Fibroblast of lung (primary cell): Measurements from ENCODE around the gene CRYL1.

ENCODE experiments used
- EZH2 ChIP-seq: IDR thresholded peaks from 2 replicates; pipeline ENCODE4 v1.5.1; 2012; ENCODE audit warnings: low read length, control low read depth, mild to moderate bottlenecking; ENCODE audit errors: missing control alignments
- TF ChIP-seq, protein P1 (sequence below), 2 donors: IDR thresholded peaks in 1 of 2; conservative IDR thresholded peaks in 1 of 2; 1 replicate in 1 of 2; 2 replicates in 1 of 2; pipeline ENCODE4 v1.5.1; 2011 to 2012; ENCODE audit warnings: low read length in 2 of 2, control low read depth in 1 of 2, inconsistent platforms in 1 of 2, low read depth in 1 of 2, mild to moderate bottlenecking in 1 of 2

DNA sequence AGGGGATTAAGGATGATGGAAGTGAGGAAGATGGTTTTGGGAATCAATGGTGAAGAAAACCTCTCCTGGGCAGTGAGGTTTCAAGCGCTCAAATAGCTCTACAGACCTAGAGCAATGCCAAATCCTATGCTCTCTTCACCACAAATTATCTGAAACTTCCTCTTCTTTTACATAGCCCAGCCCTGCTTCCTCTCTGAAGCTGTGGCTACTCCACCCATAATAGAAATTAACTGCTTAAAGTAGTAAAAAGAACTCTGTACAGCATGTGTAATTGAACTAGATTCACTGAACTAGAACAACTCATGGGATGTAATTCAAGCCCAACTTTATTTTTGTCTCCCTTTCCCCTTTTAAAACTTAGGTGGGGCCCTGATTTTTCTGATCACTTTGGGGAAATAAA lies 20.9 kb upstream of the CRYL1 start:
- TF ChIP-seq, protein P1, sequence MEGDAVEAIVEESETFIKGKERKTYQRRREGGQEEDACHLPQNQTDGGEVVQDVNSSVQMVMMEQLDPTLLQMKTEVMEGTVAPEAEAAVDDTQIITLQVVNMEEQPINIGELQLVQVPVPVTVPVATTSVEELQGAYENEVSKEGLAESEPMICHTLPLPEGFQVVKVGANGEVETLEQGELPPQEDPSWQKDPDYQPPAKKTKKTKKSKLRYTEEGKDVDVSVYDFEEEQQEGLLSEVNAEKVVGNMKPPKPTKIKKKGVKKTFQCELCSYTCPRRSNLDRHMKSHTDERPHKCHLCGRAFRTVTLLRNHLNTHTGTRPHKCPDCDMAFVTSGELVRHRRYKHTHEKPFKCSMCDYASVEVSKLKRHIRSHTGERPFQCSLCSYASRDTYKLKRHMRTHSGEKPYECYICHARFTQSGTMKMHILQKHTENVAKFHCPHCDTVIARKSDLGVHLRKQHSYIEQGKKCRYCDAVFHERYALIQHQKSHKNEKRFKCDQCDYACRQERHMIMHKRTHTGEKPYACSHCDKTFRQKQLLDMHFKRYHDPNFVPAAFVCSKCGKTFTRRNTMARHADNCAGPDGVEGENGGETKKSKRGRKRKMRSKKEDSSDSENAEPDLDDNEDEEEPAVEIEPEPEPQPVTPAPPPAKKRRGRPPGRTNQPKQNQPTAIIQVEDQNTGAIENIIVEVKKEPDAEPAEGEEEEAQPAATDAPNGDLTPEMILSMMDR (conservative IDR thresholded peaks at IDR 0.05 in 1 of 2, IDR thresholded peaks at IDR 0.05 in 1 of 2; ENCODE audit: low read depth in 1 of 2, low read length in 2 of 2) = no peak
- TF ChIP-seq EZH2 = no peak
